Upper lobe of left lung (tissue), 4 donors: ENCODE results near the gene TMC7.

Source experiments
- CTCF ChIP-seq, 6 experiments: fragments of 450-650 bp in 4 of 6; fragments of 200-600 bp in 2 of 6; sonication (generic) in 2 of 6; IDR thresholded peaks; one replicate each; pipeline ENCODE4 v1.5.1; 2016 to 2019; ENCODE audit warnings: antibody characterized with exemption in 6 of 6
- EP300 ChIP-seq, 4 donors: sonication (generic); formaldehyde crosslinking; IDR thresholded peaks; one replicate each; pipeline ENCODE4 v1.5.1; 2017; ENCODE audit warnings: antibody characterized with exemption in 4 of 4, control low read depth in 2 of 4
- POLR2A ChIP-seq, 4 donors: fragments of 450-650 bp; IDR thresholded peaks; one replicate each; pipeline ENCODE4 v1.5.1; 2016 to 2017; ENCODE audit warnings: antibody characterized with exemption in 4 of 4, mild to moderate bottlenecking in 2 of 4
- POLR2AphosphoS5 ChIP-seq, 2 donors: sonication (generic); formaldehyde crosslinking; IDR thresholded peaks; one replicate each; pipeline ENCODE4 v1.5.1; 2017; ENCODE audit warnings: antibody characterized with exemption in 2 of 2

GRCh38 chr16:19001788-19002187 is 18.1 kb downstream of the TMC7 start:
- no peak for TF ChIP-seq POLR2AphosphoS5 (IDR thresholded peaks at IDR 0.05)
- TF ChIP-seq POLR2A (IDR thresholded peaks at IDR 0.05) = no peak
- no peak for TF ChIP-seq CTCF (IDR thresholded peaks at IDR 0.05)
- no peak for TF ChIP-seq EP300 (IDR thresholded peaks at IDR 0.05)
